Activated effector memory CD4-positive, alpha-beta T cell treated with Interleukin-2 at 50 U/mL for 16 hours (primary cell): ENCODE data around the gene PLA2R1.

Experiments used
- DNase-seq: peaks from one replicate; pipeline ENCODE4 v3.0.0-alpha.2; 2020

Gene PLA2R1

DNA sequence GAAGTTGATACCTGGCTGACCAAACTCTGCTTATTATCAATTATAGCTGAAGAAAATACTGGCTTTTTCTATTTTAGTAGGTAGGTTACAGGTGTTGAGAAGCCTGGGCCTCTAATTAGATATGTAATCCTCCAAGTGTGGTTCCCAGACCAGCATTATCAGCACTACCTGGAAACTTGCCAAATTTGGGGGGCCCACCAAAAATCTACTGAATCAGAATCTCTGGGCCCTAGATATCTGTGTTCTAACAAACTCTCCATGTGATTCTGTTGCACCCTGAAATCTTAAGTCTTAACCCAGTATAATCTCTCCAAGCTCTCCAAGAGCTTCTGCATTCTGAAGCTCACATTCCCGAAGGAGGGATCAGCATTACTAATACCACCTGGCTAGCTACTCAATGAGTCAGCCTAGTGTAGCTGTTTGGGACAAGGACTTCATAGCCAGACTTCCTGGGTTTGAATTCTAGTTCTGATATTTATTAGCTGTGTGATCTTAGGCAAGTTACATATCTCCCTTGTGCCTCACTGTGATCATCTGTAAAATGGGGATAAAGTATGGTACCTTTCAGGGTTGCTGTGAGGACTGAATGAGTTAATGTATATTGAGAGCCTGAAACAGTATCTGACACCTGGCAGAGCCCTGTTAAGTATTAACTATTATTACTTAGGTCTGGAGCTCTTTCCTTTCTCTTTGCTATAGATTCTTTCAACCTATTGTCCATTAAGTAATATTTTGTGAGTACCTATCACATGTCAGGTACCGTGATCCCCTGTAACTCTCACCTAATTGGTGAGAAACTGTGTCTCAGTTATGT is 170.3 kb downstream of the PLA2R1 start:
- no peak for DNase-seq

DNA sequence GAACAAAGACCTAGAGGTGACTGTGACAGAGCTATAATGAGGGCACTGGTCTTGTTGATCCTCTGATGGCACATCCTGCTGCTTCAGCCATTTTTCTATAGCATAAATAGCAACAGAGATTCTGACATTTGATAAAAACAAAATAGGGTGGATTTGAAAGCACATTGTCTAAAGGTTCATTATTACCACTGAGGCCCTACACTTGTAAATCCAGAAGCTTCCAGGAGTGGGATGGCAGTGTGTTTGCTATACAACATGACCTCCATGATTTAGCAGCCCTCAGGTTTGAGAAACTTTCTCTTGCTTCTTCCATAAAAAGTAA is 171.2 kb downstream of the PLA2R1 start:
- DNase-seq = no peak

DNA sequence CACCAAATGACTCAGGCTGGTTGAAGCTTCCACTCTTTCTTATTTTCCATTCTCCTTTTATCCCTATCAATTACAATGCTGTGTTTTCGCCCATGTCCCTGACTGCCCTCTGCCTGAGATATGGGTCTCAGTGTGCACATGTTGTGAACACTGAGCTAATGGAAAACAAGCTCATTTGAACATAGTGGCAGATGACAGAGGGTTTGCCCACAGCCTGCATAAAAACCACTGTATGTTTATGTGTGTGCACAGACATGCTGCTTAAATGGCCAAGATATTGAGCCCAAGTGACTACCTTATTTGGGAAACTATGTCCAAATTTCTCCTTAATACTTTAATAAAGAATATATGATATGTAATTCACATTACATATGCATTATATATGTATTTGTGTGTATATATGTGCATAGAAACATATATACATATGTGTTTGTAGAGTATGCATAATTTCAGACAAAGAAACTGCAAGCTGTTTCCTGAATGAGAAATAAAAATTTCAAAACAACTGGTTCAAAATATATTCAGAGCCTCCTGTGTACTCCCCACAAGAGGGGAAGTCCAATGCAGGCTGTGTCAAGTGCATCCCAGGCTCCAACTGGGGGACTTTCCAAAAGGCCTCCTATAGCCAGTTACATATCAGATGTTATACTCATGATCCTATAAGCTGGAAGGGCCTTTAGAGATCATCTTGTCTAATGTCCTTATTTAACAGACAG is 171.7 kb downstream of the PLA2R1 start:
- DNase-seq = no peak

DNA sequence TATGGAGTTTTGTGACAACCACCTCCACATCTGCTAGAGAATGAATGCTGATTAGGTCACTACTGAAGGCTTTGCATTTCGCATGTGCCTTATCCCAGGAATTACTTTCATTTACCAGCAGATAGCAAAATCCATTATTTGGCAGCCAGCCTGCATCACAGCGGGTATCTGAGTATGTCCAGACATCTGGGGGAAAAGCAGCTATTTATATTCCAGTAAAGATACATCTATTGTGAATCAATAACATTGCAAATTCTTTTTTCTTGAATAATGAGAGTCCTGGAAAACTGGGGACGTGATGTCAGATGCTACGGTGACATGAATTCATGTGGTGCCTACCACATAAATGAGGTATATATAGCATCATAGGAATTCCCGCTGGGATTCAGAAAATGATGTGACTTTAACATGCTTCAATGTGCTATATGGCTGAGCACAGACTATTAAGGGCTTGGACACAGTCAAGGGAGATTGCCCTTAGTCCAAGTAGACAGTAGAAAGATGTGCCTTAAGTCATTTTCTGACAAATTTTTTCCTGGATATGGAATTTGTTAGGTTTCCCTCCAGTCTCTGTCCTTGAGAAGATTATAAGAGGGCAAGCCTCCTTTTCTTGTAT is 180.2 kb downstream of the PLA2R1 start:
- no peak for DNase-seq
